H9 (cell line): ENCODE measurements around the gene HECTD1. TPM values are rescaled to one million over a fixed set of nuclear protein-coding genes. Genes with fewer than 3 reads are reported as not detected.

ENCODE experiments used
- DNase-seq: peaks from one replicate; pipeline ENCODE4 v3.0.0-alpha.2; 2017
- H2AFZ ChIP-seq: one replicate; pipeline ENCODE4 v1.6.1; 2013; ENCODE audit warnings: mild to moderate bottlenecking, low read length, control low read depth, moderate library complexity
- H2AK5ac ChIP-seq: 2 replicates; pipeline ENCODE4 v1.6.1; 2013; ENCODE audit warnings: low read length, control low read depth, mixed read lengths; ENCODE audit not compliant: insufficient read length
- H2BK120ac ChIP-seq: one replicate; pipeline ENCODE4 v1.6.1; 2013; ENCODE audit warnings: low read depth, mild to moderate bottlenecking, low read length, control low read depth, inconsistent platforms; ENCODE audit not compliant: poor library complexity, severe bottlenecking
- H2BK12ac ChIP-seq: 2 replicates; pipeline ENCODE4 v1.6.1; 2013; ENCODE audit warnings: low read length, control low read depth, mixed read lengths, low read depth; ENCODE audit not compliant: insufficient read length
- H2BK15ac ChIP-seq: 2 replicates; pipeline ENCODE4 v1.6.1; 2013; ENCODE audit warnings: low read depth, low read length, control low read depth
- H2BK20ac ChIP-seq: one replicate; pipeline ENCODE4 v1.6.1; 2013; ENCODE audit warnings: low read depth, mild to moderate bottlenecking, low read length, control low read depth, inconsistent platforms; ENCODE audit not compliant: poor library complexity, severe bottlenecking
- H2BK5ac ChIP-seq: 2 replicates; pipeline ENCODE4 v1.6.1; 2013; ENCODE audit warnings: low read length, control low read depth, mixed read lengths; ENCODE audit not compliant: insufficient read length
- H3K14ac ChIP-seq: 2 replicates; pipeline ENCODE4 v1.6.1; 2013; ENCODE audit warnings: low read length, control low read depth; ENCODE audit not compliant: insufficient read depth
- H3K18ac ChIP-seq: 2 replicates; pipeline ENCODE4 v1.6.1; 2013; ENCODE audit warnings: low read depth, mild to moderate bottlenecking, mixed read lengths, low read length, control low read depth; ENCODE audit not compliant: insufficient read length
- H3K23ac ChIP-seq: 2 replicates; pipeline ENCODE4 v1.6.1; 2013; ENCODE audit warnings: low read length, control low read depth, mixed read lengths, low read depth; ENCODE audit not compliant: insufficient read length
- H3K23me2 ChIP-seq: 2 replicates; pipeline ENCODE4 v1.6.1; 2013; ENCODE audit warnings: low read depth, mild to moderate bottlenecking, mixed read lengths, low read length, control low read depth; ENCODE audit not compliant: insufficient read length, poor library complexity, severe bottlenecking
- H3K27ac ChIP-seq: 2 replicates; pipeline ENCODE4 v1.5.1; 2013; ENCODE audit warnings: low read length, control low read depth, mixed read lengths, low read depth; ENCODE audit not compliant: insufficient read length
- H3K27me3 ChIP-seq: 2 replicates; pipeline ENCODE4 v1.6.1; 2013; ENCODE audit warnings: low read length, control low read depth, inconsistent platforms; ENCODE audit not compliant: insufficient read depth
- H3K4ac ChIP-seq: 2 replicates; pipeline ENCODE4 v1.6.1; 2013; ENCODE audit warnings: low read depth, mild to moderate bottlenecking, control low read depth, inconsistent platforms, low read length, moderate library complexity
- H3K4me1 ChIP-seq: 2 replicates; pipeline ENCODE4 v1.6.1; 2013; ENCODE audit warnings: low read length, control low read depth, inconsistent platforms; ENCODE audit not compliant: insufficient read depth
- H3K4me2 ChIP-seq: 2 replicates; pipeline ENCODE4 v1.6.1; 2013; ENCODE audit warnings: low read length, control low read depth, mixed read lengths; ENCODE audit not compliant: insufficient read length, insufficient read depth
- H3K56ac ChIP-seq: 2 replicates; pipeline ENCODE4 v1.6.1; 2013; ENCODE audit warnings: low read depth, mild to moderate bottlenecking, mixed read lengths, low read length, control low read depth; ENCODE audit not compliant: insufficient read length
- H3K79me1 ChIP-seq: 2 replicates; pipeline ENCODE4 v1.6.1; 2013; ENCODE audit warnings: low read depth, mild to moderate bottlenecking, moderate library complexity, low read length, control low read depth, inconsistent platforms; ENCODE audit not compliant: insufficient read depth, poor library complexity, severe bottlenecking
- H3K79me2 ChIP-seq: 2 replicates; pipeline ENCODE4 v1.6.1; 2013; ENCODE audit warnings: low read length, control low read depth, inconsistent platforms; ENCODE audit not compliant: insufficient read depth
- H3K9ac ChIP-seq: 2 replicates; pipeline ENCODE4 v1.6.1; 2013; ENCODE audit warnings: low read length, control low read depth, mixed read lengths; ENCODE audit not compliant: insufficient read length; ENCODE audit errors: extremely low read depth
- H3K9me3 ChIP-seq: one replicate; pipeline ENCODE4 v1.6.1; 2013; ENCODE audit warnings: low read depth, low read length, inconsistent platforms; ENCODE audit not compliant: control insufficient read depth
- H3T11ph ChIP-seq: one replicate; pipeline ENCODE4 v1.6.1; 2013; ENCODE audit warnings: mild to moderate bottlenecking, low read length, control low read depth, inconsistent platforms
- H4K20me1 ChIP-seq: one replicate; pipeline ENCODE4 v1.6.1; 2013; ENCODE audit not compliant: control insufficient read depth, insufficient read length, insufficient read depth
- H4K5ac ChIP-seq: 2 replicates; pipeline ENCODE4 v1.6.1; 2013; ENCODE audit warnings: low read depth, mild to moderate bottlenecking, mixed read lengths, low read length, control low read depth; ENCODE audit not compliant: insufficient read length
- H4K8ac ChIP-seq: replicated peaks from 2 replicates; pipeline ENCODE4 v1.6.1; 2013; ENCODE audit warnings: low read length, control low read depth, mixed read lengths, low read depth; ENCODE audit not compliant: insufficient read length
- H4K91ac ChIP-seq: 2 replicates; pipeline ENCODE4 v1.6.1; 2013; ENCODE audit warnings: low read depth, mild to moderate bottlenecking, moderate library complexity, mixed read lengths, low read length, control low read depth; ENCODE audit not compliant: insufficient read length
- H3K27ac Mint-ChIP-seq, 3 experiments: 2 replicates in 2 of 3; 3 replicates in 1 of 3; pipeline ENCODE4 v1.8.0; 2020 to 2021; ENCODE audit warnings: mixed read lengths in 3 of 3, mild to moderate bottlenecking in 1 of 3, moderate library complexity in 1 of 3
- H3K27me3 Mint-ChIP-seq: 2 replicates; pipeline ENCODE4 v1.8.0; 2021; ENCODE audit warnings: low read depth, mild to moderate bottlenecking, moderate library complexity, mixed read lengths
- H3K36me3 Mint-ChIP-seq, 3 experiments: 2 replicates in 2 of 3; 3 replicates in 1 of 3; pipeline ENCODE4 v1.8.0; 2020 to 2021; ENCODE audit warnings: low read depth in 3 of 3, mixed read lengths in 3 of 3; ENCODE audit not compliant: insufficient read depth in 1 of 3
- H3K4me1 Mint-ChIP-seq, 2 experiments: 2 replicates each; pipeline ENCODE4 v1.8.0; 2020; ENCODE audit warnings: mixed read lengths in 2 of 2
- H3K4me3 Mint-ChIP-seq, 2 experiments: 2 replicates in 1 of 2; 3 replicates in 1 of 2; pipeline ENCODE4 v1.8.0; 2020 to 2021; ENCODE audit warnings: mild to moderate bottlenecking in 2 of 2, mixed read lengths in 2 of 2, moderate library complexity in 1 of 2
- H3K9me3 Mint-ChIP-seq, 2 experiments: 2 replicates in 1 of 2; 3 replicates in 1 of 2; pipeline ENCODE4 v1.8.0; 2020; ENCODE audit warnings: mild to moderate bottlenecking in 2 of 2, mixed read lengths in 2 of 2, moderate library complexity in 1 of 2
- CTCF ChIP-seq: fragments of 200-600 bp; sonication (generic); conservative IDR thresholded peaks from 3 replicates; pipeline ENCODE4 v1.8.0; 2021; ENCODE audit warnings: antibody characterized with exemption, mild to moderate bottlenecking
- WGBS: extraction: QIAGEN DNeasy Blood & Tissue Kit; methylation state at CpG from one replicate; pipeline ENCODE4 v1.1.7; 2013; ENCODE audit warnings: missing lambda C conversion rate, low lambda C conversion rate, mixed read lengths; ENCODE audit not compliant: insufficient read length; ENCODE audit errors: extremely low coverage; 5-methylcytosine and 5-hydroxymethylcytosine counted together
- total RNA-seq: library from RNA; stranded (reverse); gene quantifications from 2 replicates; pipeline ENCODE4 v1.2.1, GENCODE V29; 2021

Gene HECTD1
- total RNA-seq, 1 experiment from 2014 or later = 135 TPM

GRCh38 chr14:31207287-31207754 lies 272 bp downstream of the HECTD1 start:
- no CpG with 5 or more reads among the region's 59 CpGs for WGBS

More at GRCh38 chr14:31207287-31207754, 272 bp downstream of the HECTD1 start:
- Histone ChIP-seq H3K23me2 (peaks cover 13% of the 10 kb centered on the region), H2AK5ac (no peak overlapping the region), H2BK15ac (no peak overlapping the region; the same call in 1 of the 2 replicates), H4K20me1 (no peaks in the 10 kb centered on the region), H3T11ph (no peak overlapping the region), H3K56ac (peak overlapping the region; percentile 18), H4K5ac (no peak overlapping the region), H2BK120ac (no peak overlapping the region), H3K4me2 (peak overlapping the region; percentile 88), H3K27ac (peak overlapping the region; percentile 57), H2BK12ac (no peak overlapping the region), H3K23ac (no peak overlapping the region), H2BK20ac (no peak overlapping the region), H4K91ac (peak overlapping the region; percentile 65), H3K9ac (peak overlapping the region; percentile 96), H3K79me2 (peaks cover 7% of the 10 kb centered on the region), H3K9me3 (no peaks in the 10 kb centered on the region), H3K79me1 (no peaks in the 10 kb centered on the region), H2AFZ (no peak overlapping the region), H3K27me3 (no peaks in the 10 kb centered on the region), H3K14ac (peak overlapping the region; percentile 99), H3K4me1 (no peaks in the 10 kb centered on the region), H2BK5ac (peak overlapping the region; percentile 17), H4K8ac (no peak overlapping the region), H3K4ac (no peak overlapping the region), H3K18ac (peak overlapping the region; percentile 95)
- Mint-ChIP-seq H3K36me3 (peaks cover 18 to 30% (median 23%) of the 10 kb centered on the region in 3 experiments; a peak in 6 of 7 replicates), H3K4me1 (peaks cover 22 to 26% of the 10 kb centered on the region in 2 experiments), H3K27me3 (no peaks in the 10 kb centered on the region), H3K4me3 (peak overlapping the region; percentile 88 to 91), H3K27ac (peak overlapping the region; percentile 89 to 96 (median 93)), H3K9me3 (peaks cover 0 to 3% of the 10 kb centered on the region in 2 experiments; a peak in 2 of 5 replicates)
- no peak for TF ChIP-seq CTCF
- DNase-seq = no peak
